Upper lobe of right lung (tissue), 1 donor: ENCODE data around the gene SNX24. TPM values are rescaled to one million over a fixed set of nuclear protein-coding genes. Genes with fewer than 3 reads are reported as not detected.

Source experiments
- ATAC-seq: fragments of 200-7000 bp; cut with Tn5 transposase; one replicate; pipeline ENCODE4 v1.9.1; 2020; ENCODE audit warnings: mild to moderate bottlenecking, moderate library complexity
- DNase-seq: peaks from one replicate; pipeline ENCODE4 v3.0.0-alpha.2; 2020
- H3K27ac ChIP-seq: fragments of 200-600 bp; one replicate; pipeline ENCODE4 v1.8.0; 2022
- H3K27me3 ChIP-seq: fragments of 200-600 bp; one replicate; pipeline ENCODE4 v1.8.0; 2022; ENCODE audit warnings: mild to moderate bottlenecking
- H3K36me3 ChIP-seq: fragments of 200-600 bp; one replicate; pipeline ENCODE4 v1.8.0; 2022
- H3K4me1 ChIP-seq: fragments of 200-600 bp; one replicate; pipeline ENCODE4 v1.8.0; 2022
- H3K4me3 ChIP-seq: fragments of 200-600 bp; one replicate; pipeline ENCODE4 v1.8.0; 2022; ENCODE audit warnings: mild to moderate bottlenecking
- H3K9me3 ChIP-seq: fragments of 200-600 bp; one replicate; pipeline ENCODE4 v1.8.0; 2022
- CTCF ChIP-seq: fragments of 200-600 bp; IDR thresholded peaks from one replicate; pipeline ENCODE4 v1.8.0; 2022; ENCODE audit warnings: antibody characterized with exemption
- intact Hi-C: fragments of 100-400 bp; cut with DNase I; formaldehyde crosslinking; loops from one replicate; pipeline ENCODE4 v1.11.0; 2022
- total RNA-seq: library from RNA; stranded (reverse); fragmentation: NEBNext Ultra II Directional; extraction: Animal tissue kit (Norgen Biotek cat#: 25700); gene quantifications from one replicate; pipeline ENCODE4 v1.2.1, GENCODE V29; 2021
- donor health status: DM: no; HTN: yes; CAD: no; lungs with severe emphysema.

The SNX24 gene
- total RNA-seq, 1 donor from 2014 or later, result 30.2 TPM

GRCh38 chr5:122858451-122858850 is 13.0 kb downstream of the SNX24 start:
- Histone ChIP-seq H3K9me3 (no peaks in the 10 kb centered on the region), H3K4me3 (no peak overlapping the region), H3K27me3 (no peaks in the 10 kb centered on the region), H3K36me3 (no peaks in the 10 kb centered on the region), H3K27ac (no peak overlapping the region), H3K4me1 (no peaks in the 10 kb centered on the region)
- DNase-seq (no peak), ATAC-seq (no peak)
- TF ChIP-seq CTCF, result no peak
- intact Hi-C loops, result no loop called here

DNA sequence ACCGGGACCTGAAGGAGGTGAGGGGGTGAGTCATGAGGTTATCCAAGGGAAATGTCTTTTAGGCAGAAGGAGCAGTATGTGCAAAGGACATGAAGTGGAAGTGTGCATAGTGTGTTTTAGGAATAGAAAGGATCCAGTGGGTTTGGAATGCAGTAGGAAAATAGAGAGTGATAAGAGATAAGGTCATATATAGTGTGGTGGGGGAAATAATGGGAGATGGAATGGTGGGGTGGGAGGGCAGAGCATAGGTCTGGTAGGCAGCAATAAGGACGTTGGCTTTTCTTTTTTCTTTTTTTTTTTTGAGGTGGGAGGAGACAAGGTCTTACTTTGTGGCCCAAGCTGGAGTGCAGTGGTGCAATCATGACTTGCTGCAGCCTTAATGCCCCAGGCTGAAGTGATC is 17.8 kb downstream of the SNX24 start:
- intact Hi-C loops, result no loop called here
- H3K4me3 ChIP-seq, result no peak overlapping the region
- DNase-seq, result no peak
- H3K4me1 ChIP-seq, result no peaks in the 10 kb centered on the region
- no peaks in the 10 kb centered on the region for H3K9me3 ChIP-seq
- no peak for TF ChIP-seq CTCF
- ATAC-seq, result no peak
- no peak overlapping the region for H3K27ac ChIP-seq
- no peaks in the 10 kb centered on the region for H3K36me3 ChIP-seq
- H3K27me3 ChIP-seq, result no peaks in the 10 kb centered on the region

- ATAC-seq (no peak), DNase-seq (no peak)
- no peak overlapping the region for H3K4me3 ChIP-seq
- TF ChIP-seq CTCF, result no peak
- H3K4me1 ChIP-seq, result no peaks in the 10 kb centered on the region
- intact Hi-C loops, result no loop called here
- no peaks in the 10 kb centered on the region for H3K27me3 ChIP-seq
- H3K27ac ChIP-seq, result no peak overlapping the region
- no peaks in the 10 kb centered on the region for H3K9me3 ChIP-seq
- H3K36me3 ChIP-seq, result no peaks in the 10 kb centered on the region
Measured at GRCh38 chr5:122863721-122864120, 18.3 kb downstream of the SNX24 start.

DNA sequence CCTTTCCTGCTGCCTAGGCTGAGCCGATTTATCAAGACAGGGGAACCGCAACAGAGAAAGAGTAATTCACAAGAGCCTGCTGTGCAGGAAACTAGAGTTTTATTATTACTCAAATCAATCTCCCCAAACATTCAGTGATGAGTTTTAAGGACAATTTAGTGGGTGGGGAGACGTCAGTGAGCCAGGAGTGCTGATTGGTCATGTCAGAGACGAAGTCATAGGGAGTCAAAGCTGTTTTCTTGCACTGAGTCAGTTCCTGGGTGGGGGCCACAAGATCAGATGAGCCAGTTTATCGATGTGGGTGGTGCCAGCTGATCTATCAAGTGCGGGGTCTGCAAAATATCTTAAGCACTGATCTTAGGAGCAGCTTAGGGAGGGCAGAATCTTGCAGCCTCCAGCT is 19.0 kb downstream of the SNX24 start:
- H3K4me1 ChIP-seq, result no peaks in the 10 kb centered on the region
- H3K27ac ChIP-seq, result no peak overlapping the region
- ATAC-seq (no peak), DNase-seq (no peak)
- H3K36me3 ChIP-seq, result no peaks in the 10 kb centered on the region
- H3K4me3 ChIP-seq, result no peak overlapping the region
- TF ChIP-seq CTCF, result no peak
- no peaks in the 10 kb centered on the region for H3K27me3 ChIP-seq
- intact Hi-C loops, result no loop called here
- no peaks in the 10 kb centered on the region for H3K9me3 ChIP-seq

GRCh38 chr5:122864842-122865241 is 19.4 kb downstream of the SNX24 start:
- H3K36me3 ChIP-seq, result no peaks in the 10 kb centered on the region
- no peaks in the 10 kb centered on the region for H3K9me3 ChIP-seq
- ATAC-seq, result no peak
- intact Hi-C loops, result no loop called here
- no peak overlapping the region for H3K4me3 ChIP-seq
- H3K4me1 ChIP-seq, result no peaks in the 10 kb centered on the region
- TF ChIP-seq CTCF, result no peak
- no peak for DNase-seq
- no peaks in the 10 kb centered on the region for H3K27me3 ChIP-seq
- no peak overlapping the region for H3K27ac ChIP-seq

GRCh38 chr5:122870219-122870856 is 24.9 kb downstream of the SNX24 start:
- Histone ChIP-seq H3K4me3 (no peak overlapping the region), H3K9me3 (no peaks in the 10 kb centered on the region), H3K27me3 (no peaks in the 10 kb centered on the region), H3K4me1 (peaks cover 9% of the 10 kb centered on the region), H3K27ac (no peak overlapping the region), H3K36me3 (no peaks in the 10 kb centered on the region)
- DNase-seq, result no peak
- intact Hi-C loops, result no loop called here
- no peak for TF ChIP-seq CTCF
- ATAC-seq, result no peak
